GM23248 (cell line): ENCODE data around the gene SFXN2.

Experiments used
- EZH2 ChIP-seq: fragments of 200-600 bp; sonication (generic); IDR thresholded peaks from 2 replicates; pipeline ENCODE4 v1.6.1; 2018; ENCODE audit warnings: antibody characterized with exemption, mild to moderate bottlenecking; ENCODE audit not compliant: insufficient read depth, poor library complexity, severe bottlenecking
- EZH2phosphoT487 ChIP-seq: fragments of 200-600 bp; sonication (generic); IDR thresholded peaks from 2 replicates; pipeline ENCODE4 v1.6.1; 2018; ENCODE audit warnings: antibody characterized with exemption, moderate library complexity, mild to moderate bottlenecking, low read depth; ENCODE audit not compliant: insufficient read depth

- no peak for TF ChIP-seq EZH2phosphoT487
- no peak for TF ChIP-seq EZH2
Measured at GRCh38 chr10:102764470-102765161, 50.2 kb downstream of the SFXN2 start.
